Gastrocnemius medialis (tissue), 4 donors: ENCODE data around the gene DCAF10. TPM values are rescaled to one million over a fixed set of nuclear protein-coding genes. Genes with fewer than 3 reads are reported as not detected.
A peak's percentile ranks its signal among the peaks of the same experiment; 100 is the strongest.

Experiments
- ATAC-seq, 2 donors: fragments of 150-250 bp; one replicate each; pipeline ENCODE4 v1.9.1; 2016
- DNase-seq, 2 donors: peaks; one replicate each; pipeline ENCODE4 v3.0.0-alpha.2; 2019
- H3K27ac ChIP-seq, 4 donors: fragments of 200-600 bp; sonication (generic); 1 replicate in 1 of 4; 2 replicates in 3 of 4; pipeline ENCODE4 v1.5.1; 2016 to 2018; ENCODE audit warnings: mild to moderate bottlenecking in 2 of 4, moderate library complexity in 1 of 4
- H3K27me3 ChIP-seq, 3 donors: fragments of 200-600 bp; sonication (generic) in 2 of 3; 1 replicate in 1 of 3; 2 replicates in 2 of 3; pipeline versions ENCODE4 v1.5.1 to v1.6.0; 2016 to 2019; ENCODE audit warnings: mild to moderate bottlenecking in 1 of 3, moderate library complexity in 1 of 3
- H3K36me3 ChIP-seq, 2 donors: fragments of 200-600 bp; sonication (generic) in 1 of 2; one replicate each; pipeline ENCODE4 v1.5.1; 2017 to 2018
- H3K4me1 ChIP-seq, 2 donors: fragments of 200-600 bp; sonication (generic) in 1 of 2; one replicate each; pipeline ENCODE4 v1.5.1; 2016 to 2017; ENCODE audit warnings: mild to moderate bottlenecking in 2 of 2
- H3K4me3 ChIP-seq, 4 donors: fragments of 200-600 bp; sonication (generic) in 3 of 4; 1 replicate in 1 of 4; 2 replicates in 3 of 4; pipeline ENCODE4 v1.5.1; 2016 to 2019; ENCODE audit warnings: mild to moderate bottlenecking in 2 of 4
- H3K9me3 ChIP-seq, 3 donors: fragments of 200-600 bp; sonication (generic) in 2 of 3; 1 replicate in 1 of 3; 2 replicates in 2 of 3; pipeline ENCODE4 v1.5.1; 2016 to 2019
- CTCF ChIP-seq, 5 experiments: fragments of 450-650 bp in 3 of 5; fragments of 200-600 bp in 2 of 5; sonication (generic) in 2 of 5; IDR thresholded peaks in 4 of 5; conservative IDR thresholded peaks in 1 of 5; 1 replicate in 4 of 5; 2 replicates in 1 of 5; pipeline ENCODE4 v1.5.1; 2016 to 2019; ENCODE audit warnings: antibody characterized with exemption in 5 of 5, mild to moderate bottlenecking in 3 of 5, moderate library complexity in 3 of 5
- POLR2A ChIP-seq, 2 donors: fragments of 450-650 bp; IDR thresholded peaks; one replicate each; pipeline ENCODE4 v1.6.1; 2017; ENCODE audit warnings: antibody characterized with exemption in 2 of 2, mild to moderate bottlenecking in 2 of 2, moderate library complexity in 2 of 2
- in situ Hi-C, 4 donors: fragments of 200-750 bp; cut with MboI; loops; one replicate each; pipeline versions ENCODE4 v1.15.0 to v1.8.0; 2017; ENCODE audit warnings: low sequenced_read_pairs in 4 of 4
- intact Hi-C: fragments of 100-400 bp; cut with DNase I; formaldehyde crosslinking; loops from one replicate; pipeline ENCODE4 v1.15.1; 2023; ENCODE audit warnings: low total_unique reads
- total RNA-seq, 4 donors: library from RNA; depleted of rRNA; stranded (reverse); fragments of >200 nt; gene quantifications; one replicate each; pipeline versions ENCODE4 v1.1.0 to v1.2.3, GENCODE V29; 2016

Gene DCAF10
- total RNA-seq, 4 donors from 2014 or later, result 11.0 to 24.5 (median 17.0) TPM

GRCh38 chr9:37915911-37916470, 115.4 kb downstream of the DCAF10 start:
- in situ Hi-C loops, result loop anchor here (10.0 to 25.0 kb wide), 6 partner anchors 59 to 489 kb away; partner anchors contain the start of genes FBXO10 (in 1 of the 4) and TOMM5 (in 1 of the 4)

GRCh38 chr9:37916471-37917312, 116.1 kb downstream of the DCAF10 start:
- intact Hi-C loops, result no loop called here
- ATAC-seq (no peak), DNase-seq (no peak)
- in situ Hi-C loops, result loop anchor here (10.0 to 25.0 kb wide), 6 partner anchors 58 to 488 kb away; partner anchors contain the start of genes FBXO10 (in 1 of the 4) and TOMM5 (in 1 of the 4)
- no peaks in the 10 kb centered on the region for H3K4me1 ChIP-seq
- H3K4me3 ChIP-seq, result no peak overlapping the region
- H3K9me3 ChIP-seq, result no peaks in the 10 kb centered on the region
- peaks cover 0 to 6% of the 10 kb centered on the region in 2 donors for H3K36me3 ChIP-seq
- peak overlapping the region in 3 of 4 donors; percentile 42 to 61 (median 48) for H3K27ac ChIP-seq
- TF ChIP-seq POLR2A (IDR thresholded peaks at IDR 0.05), result no peak
- no peak for TF ChIP-seq CTCF (IDR thresholded peaks at IDR 0.05 in 4 of 5, conservative IDR thresholded peaks at IDR 0.05 in 1 of 5)
- no peaks in the 10 kb centered on the region for H3K27me3 ChIP-seq

More at GRCh38 chr9:37915911-37916470, 115.4 kb downstream of the DCAF10 start:
- H3K9me3 ChIP-seq, result no peaks in the 10 kb centered on the region
- no peaks in the 10 kb centered on the region for H3K27me3 ChIP-seq
- intact Hi-C loops, result no loop called here
- peak overlapping the region in 3 of 4 donors; percentile 42 to 54 (median 48) for H3K27ac ChIP-seq
- no peaks in the 10 kb centered on the region for H3K4me1 ChIP-seq
- H3K4me3 ChIP-seq, result no peak overlapping the region
- peaks cover 0 to 6% of the 10 kb centered on the region in 2 donors for H3K36me3 ChIP-seq
- TF ChIP-seq CTCF (IDR thresholded peaks at IDR 0.05 in 4 of 5, conservative IDR thresholded peaks at IDR 0.05 in 1 of 5), result no peak
- TF ChIP-seq POLR2A (IDR thresholded peaks at IDR 0.05), result no peak
- DNase-seq (no peak), ATAC-seq (no peak)

Other genes with a start within 250 kb of the DCAF10 start
- 10 to 100 TPM; 49.8 to 62.2 (median 53.5) TPM for gene FBXO10, start 224.4 kb upstream of the DCAF10 start, total RNA-seq
- gene TOMM5, start 208.2 kb upstream of the DCAF10 start, total RNA-seq, result 100 to 1,000 TPM in 2 of 4 donors, 10 to 100 TPM in 2; 75.3 to 137 (median 93.3) TPM
- gene FRMPD1, start 149.8 kb upstream of the DCAF10 start, total RNA-seq, result 1 to 10 TPM in 2 of 4 donors, under 1 TPM in 2; 0.46 to 1.7 (median 1.0) TPM
- 10 to 100 TPM in 1 of 4 donors, 1 to 10 TPM in 3; 1.5 to 10.2 (median 3.0) TPM for gene TRMT10B, start 47.0 kb upstream of the DCAF10 start, total RNA-seq
- 10 to 100 TPM; 15.6 to 46.7 (median 17.8) TPM for gene EXOSC3, start 15.7 kb upstream of the DCAF10 start, total RNA-seq
- 10 to 100 TPM; 16.0 to 30.7 (median 22.2) TPM for gene SLC25A51, start 103.3 kb downstream of the DCAF10 start, total RNA-seq